K562 (cell line): ENCODE results near the gene GNG14. TPM values are rescaled to one million over a fixed set of nuclear protein-coding genes. Genes with fewer than 3 reads are reported as not detected.
A peak's percentile ranks its signal among the peaks of the same experiment; 100 is the strongest.

Source experiments
- ARID1B ChIP-seq: fragments of 450-650 bp; IDR thresholded peaks from 2 replicates; pipeline ENCODE4 v1.6.1; 2016; ENCODE audit warnings: antibody characterized with exemption, mild to moderate bottlenecking, inconsistent platforms
- FOSL1 ChIP-seq: fragments of 200-800 bp; sonication (Bioruptor generic); conservative IDR thresholded peaks from 2 replicates; pipeline ENCODE4 v1.6.1; 2016; ENCODE audit warnings: missing genetic modification characterization, missing compliant biosample characterization
- FOXA3 ChIP-seq, 2 experiments: fragments of 450-650 bp in 1 of 2; sonication (generic) in 1 of 2; formaldehyde crosslinking; IDR thresholded peaks in 1 of 2; conservative IDR thresholded peaks in 1 of 2; 2 replicates each; pipeline versions ENCODE4 v1.4.0 to v1.8.0; 2020 to 2022; ENCODE audit warnings: mild to moderate bottlenecking in 2 of 2, missing genetic modification reagents in 1 of 2
- GABPB2 ChIP-seq: fragments of 250-450 bp; sonication (Bioruptor Pico); conservative IDR thresholded peaks from 2 replicates; pipeline ENCODE4 v1.5.1; 2021; ENCODE audit warnings: mild to moderate bottlenecking
- MXD1 ChIP-seq: fragments of 250-450 bp; sonication (Bioruptor Pico); IDR thresholded peaks from 2 replicates; pipeline ENCODE4 v1.8.0; 2021; ENCODE audit warnings: borderline replicate concordance, mild to moderate bottlenecking, moderate library complexity; ENCODE audit not compliant: poor library complexity, severe bottlenecking
- NCOA6 ChIP-seq: fragments of 450-650 bp; IDR thresholded peaks from 2 replicates; pipeline ENCODE4 v1.6.1; 2017; ENCODE audit warnings: mild to moderate bottlenecking
- NR4A1 ChIP-seq, 2 experiments: fragments of 250-450 bp in 1 of 2; fragments of 450-650 bp in 1 of 2; sonication (Bioruptor Pico) in 1 of 2; IDR thresholded peaks; 2 replicates each; pipeline versions ENCODE4 v1.4.0 to v1.6.1; 2016 to 2020; ENCODE audit warnings: mild to moderate bottlenecking in 2 of 2, missing compliant biosample characterization in 1 of 2, missing genetic modification characterization in 1 of 2, moderate library complexity in 1 of 2
- XRCC5 ChIP-seq: fragments of 200-400 bp; formaldehyde crosslinking; IDR thresholded peaks from 2 replicates; pipeline ENCODE4 v1.6.1; 2017; ENCODE audit warnings: low read depth, mild to moderate bottlenecking, low read length
- YY1 ChIP-seq, 3 experiments: IDR thresholded peaks; 2 replicates each; pipeline ENCODE4 v1.6.1; 2011; ENCODE audit warnings: low read length in 2 of 3, mild to moderate bottlenecking in 2 of 3, moderate library complexity in 2 of 3, borderline replicate concordance in 1 of 3, control low read depth in 1 of 3, low read depth in 1 of 3; ENCODE audit not compliant: insufficient read depth in 3 of 3, insufficient replicate concordance in 2 of 3, control insufficient read depth in 1 of 3, insufficient read length in 1 of 3; ENCODE audit errors: extremely low read depth in 1 of 3
- ZNF165 ChIP-seq: fragments of 250-450 bp; sonication (Bioruptor Pico); IDR thresholded peaks from 2 replicates; pipeline ENCODE4 v1.4.0; 2020; ENCODE audit warnings: borderline replicate concordance
- ZNF408 ChIP-seq: fragments of 250-450 bp; sonication (Bioruptor Pico); IDR thresholded peaks from 2 replicates; pipeline ENCODE4 v1.4.0; 2020; ENCODE audit warnings: low read depth, mild to moderate bottlenecking, moderate library complexity
- ZNF511 ChIP-seq: sonication (generic); formaldehyde crosslinking; IDR thresholded peaks from 2 replicates; pipeline ENCODE4 v1.8.0; 2022; ENCODE audit warnings: mild to moderate bottlenecking, missing genetic modification reagents
- polyA plus RNA-seq, 8 experiments: library from polyadenylated mRNA; depleted of rRNA in 4 of 8; stranded (reverse) in 5 of 8; unstranded in 3 of 8; fragments of >200 nt; fragmentation: Nextera tagmentation in 2 of 8; fragmentation: Illumina TruSeq in 1 of 8; extraction: Ambion mirVana in 2 of 8; extraction: Trizol in 1 of 8; gene quantifications; 2 replicates each; pipeline versions ENCODE4 v1.2.1 to v1.2.3, GENCODE V29; 2011 to 2014; ENCODE audit warnings: inconsistent platforms in 1 of 8, missing spikeins in 1 of 8
- total RNA-seq, 7 experiments: library from RNA; depleted of rRNA in 6 of 7; stranded (reverse); fragments of >200 nt in 6 of 7; fragmentation: Illumina TruSeq in 2 of 7; extraction: Trizol in 2 of 7; gene quantifications; 2 replicates each; pipeline versions ENCODE4 v1.2.1 to v1.2.3, GENCODE V29; 2011 to 2021; ENCODE audit warnings: low replicate concordance in 1 of 7
- TF ChIP-seq, protein P1 (sequence below): fragments of 200-800 bp; sonication (Bioruptor generic); IDR thresholded peaks from 2 replicates; pipeline ENCODE4 v1.6.1; 2016; ENCODE audit warnings: missing genetic modification characterization, missing compliant biosample characterization
- TF ChIP-seq, protein P2 (sequence below): fragments of 450-650 bp; conservative IDR thresholded peaks from 2 replicates; pipeline ENCODE4 v1.6.1; 2016; ENCODE audit warnings: missing genetic modification characterization, low read depth, mild to moderate bottlenecking, missing compliant biosample characterization, moderate library complexity
- TF ChIP-seq, protein P3 (sequence below): fragments of 250-450 bp; sonication (Bioruptor Pico); IDR thresholded peaks from 2 replicates; pipeline ENCODE4 v1.5.1; 2021; ENCODE audit warnings: mild to moderate bottlenecking

Gene GNG14
- total and polyA plus RNA-seq, 9 of the 15 experiments (the other 6 are each of a cell fraction or from before 2014, with no cell fraction given), result not detected

DNA sequence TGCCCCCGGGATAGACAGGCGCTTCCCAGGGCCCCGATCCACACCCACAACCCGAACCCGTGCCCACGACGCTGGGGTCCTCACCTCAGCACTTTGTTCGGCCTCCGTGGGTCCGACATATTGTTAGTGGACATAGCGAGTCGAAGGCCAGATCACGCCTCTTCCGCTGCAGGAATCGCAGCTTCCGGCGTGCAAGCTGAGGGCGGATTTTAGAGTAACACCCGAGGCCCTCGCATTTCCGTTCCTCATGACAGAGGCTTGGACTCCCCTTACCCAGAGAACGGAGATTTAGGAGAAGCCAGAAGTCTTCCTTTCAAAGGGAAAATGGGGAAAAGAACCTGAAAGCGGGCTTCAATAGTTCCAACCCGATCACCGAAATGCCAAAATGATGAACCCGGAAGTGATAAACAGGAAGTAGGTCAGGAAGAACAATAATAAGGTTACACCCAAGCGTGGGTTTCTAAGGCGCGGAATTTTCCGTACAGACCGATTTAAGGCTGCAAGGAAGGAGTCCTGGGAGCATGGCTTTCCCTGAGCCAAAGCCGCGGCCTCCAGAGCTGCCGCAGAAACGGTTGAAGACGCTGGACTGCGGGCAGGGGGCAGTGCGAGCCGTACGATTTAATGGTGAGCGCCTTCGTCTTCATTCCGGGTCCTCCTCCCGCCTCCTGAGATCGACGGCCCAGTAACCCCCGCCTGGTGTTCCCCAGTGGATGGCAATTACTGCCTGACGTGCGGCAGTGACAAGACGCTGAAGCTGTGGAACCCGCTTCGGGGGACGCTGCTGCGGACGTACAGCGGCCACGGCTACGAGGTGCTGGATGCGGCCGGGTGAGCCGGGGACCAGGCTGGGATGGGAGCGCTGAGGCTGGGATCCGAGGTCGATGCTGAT is 18.3 kb upstream of the GNG14 start (continued):
- TF ChIP-seq YY1 (IDR thresholded peaks at IDR 0.05; ENCODE audit: borderline replicate concordance in 1 of 3, control insufficient read depth in 1 of 3, extremely low read depth in 1 of 3, insufficient read depth in 3 of 3, insufficient read length in 1 of 3, insufficient replicate concordance in 2 of 3, low read depth in 1 of 3, low read length in 2 of 3) (peak in 2 of 3 experiments; percentile 44 to 77), ZNF165 (CRISPR knock-in tag) (no peak), FOSL1 (tag) (0 out of 2 replicates have a peak, but pooled peaks have one; percentile 13), FOXA3 (CRISPR knock-in tag; conservative IDR thresholded peaks at IDR 0.05 in 1 of 2, IDR thresholded peaks at IDR 0.05 in 1 of 2) (no peak), XRCC5 (peak; percentile 96), GABPB2 (no peak), NCOA6 (no peak), ZNF511 (CRISPR knock-in tag) (peak; percentile 0; the same call in 1 of the 2 replicates), ARID1B (0 out of 2 replicates have a peak, but pooled peaks have one; percentile 16), NR4A1 (CRISPR knock-in tag; IDR thresholded peaks at IDR 0.05) (no peak), NR4A1 (tag; IDR thresholded peaks at IDR 0.05) (no peak), MXD1 (CRISPR knock-in tag) (peak; percentile 39), ZNF408 (no peak)
- TF ChIP-seq, protein P1, sequence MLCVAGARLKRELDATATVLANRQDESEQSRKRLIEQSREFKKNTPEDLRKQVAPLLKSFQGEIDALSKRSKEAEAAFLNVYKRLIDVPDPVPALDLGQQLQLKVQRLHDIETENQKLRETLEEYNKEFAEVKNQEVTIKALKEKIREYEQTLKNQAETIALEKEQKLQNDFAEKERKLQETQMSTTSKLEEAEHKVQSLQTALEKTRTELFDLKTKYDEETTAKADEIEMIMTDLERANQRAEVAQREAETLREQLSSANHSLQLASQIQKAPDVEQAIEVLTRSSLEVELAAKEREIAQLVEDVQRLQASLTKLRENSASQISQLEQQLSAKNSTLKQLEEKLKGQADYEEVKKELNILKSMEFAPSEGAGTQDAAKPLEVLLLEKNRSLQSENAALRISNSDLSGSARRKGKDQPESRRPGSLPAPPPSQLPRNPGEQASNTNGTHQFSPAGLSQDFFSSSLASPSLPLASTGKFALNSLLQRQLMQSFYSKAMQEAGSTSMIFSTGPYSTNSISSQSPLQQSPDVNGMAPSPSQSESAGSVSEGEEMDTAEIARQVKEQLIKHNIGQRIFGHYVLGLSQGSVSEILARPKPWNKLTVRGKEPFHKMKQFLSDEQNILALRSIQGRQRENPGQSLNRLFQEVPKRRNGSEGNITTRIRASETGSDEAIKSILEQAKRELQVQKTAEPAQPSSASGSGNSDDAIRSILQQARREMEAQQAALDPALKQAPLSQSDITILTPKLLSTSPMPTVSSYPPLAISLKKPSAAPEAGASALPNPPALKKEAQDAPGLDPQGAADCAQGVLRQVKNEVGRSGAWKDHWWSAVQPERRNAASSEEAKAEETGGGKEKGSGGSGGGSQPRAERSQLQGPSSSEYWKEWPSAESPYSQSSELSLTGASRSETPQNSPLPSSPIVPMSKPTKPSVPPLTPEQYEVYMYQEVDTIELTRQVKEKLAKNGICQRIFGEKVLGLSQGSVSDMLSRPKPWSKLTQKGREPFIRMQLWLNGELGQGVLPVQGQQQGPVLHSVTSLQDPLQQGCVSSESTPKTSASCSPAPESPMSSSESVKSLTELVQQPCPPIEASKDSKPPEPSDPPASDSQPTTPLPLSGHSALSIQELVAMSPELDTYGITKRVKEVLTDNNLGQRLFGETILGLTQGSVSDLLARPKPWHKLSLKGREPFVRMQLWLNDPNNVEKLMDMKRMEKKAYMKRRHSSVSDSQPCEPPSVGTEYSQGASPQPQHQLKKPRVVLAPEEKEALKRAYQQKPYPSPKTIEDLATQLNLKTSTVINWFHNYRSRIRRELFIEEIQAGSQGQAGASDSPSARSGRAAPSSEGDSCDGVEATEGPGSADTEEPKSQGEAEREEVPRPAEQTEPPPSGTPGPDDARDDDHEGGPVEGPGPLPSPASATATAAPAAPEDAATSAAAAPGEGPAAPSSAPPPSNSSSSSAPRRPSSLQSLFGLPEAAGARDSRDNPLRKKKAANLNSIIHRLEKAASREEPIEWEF (CRISPR knock-in tag), result no peak
- TF ChIP-seq, protein P2, sequence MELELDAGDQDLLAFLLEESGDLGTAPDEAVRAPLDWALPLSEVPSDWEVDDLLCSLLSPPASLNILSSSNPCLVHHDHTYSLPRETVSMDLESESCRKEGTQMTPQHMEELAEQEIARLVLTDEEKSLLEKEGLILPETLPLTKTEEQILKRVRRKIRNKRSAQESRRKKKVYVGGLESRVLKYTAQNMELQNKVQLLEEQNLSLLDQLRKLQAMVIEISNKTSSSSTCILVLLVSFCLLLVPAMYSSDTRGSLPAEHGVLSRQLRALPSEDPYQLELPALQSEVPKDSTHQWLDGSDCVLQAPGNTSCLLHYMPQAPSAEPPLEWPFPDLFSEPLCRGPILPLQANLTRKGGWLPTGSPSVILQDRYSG, result peak; percentile 58; the same call in 1 of the 2 replicates
- TF ChIP-seq, protein P3, sequence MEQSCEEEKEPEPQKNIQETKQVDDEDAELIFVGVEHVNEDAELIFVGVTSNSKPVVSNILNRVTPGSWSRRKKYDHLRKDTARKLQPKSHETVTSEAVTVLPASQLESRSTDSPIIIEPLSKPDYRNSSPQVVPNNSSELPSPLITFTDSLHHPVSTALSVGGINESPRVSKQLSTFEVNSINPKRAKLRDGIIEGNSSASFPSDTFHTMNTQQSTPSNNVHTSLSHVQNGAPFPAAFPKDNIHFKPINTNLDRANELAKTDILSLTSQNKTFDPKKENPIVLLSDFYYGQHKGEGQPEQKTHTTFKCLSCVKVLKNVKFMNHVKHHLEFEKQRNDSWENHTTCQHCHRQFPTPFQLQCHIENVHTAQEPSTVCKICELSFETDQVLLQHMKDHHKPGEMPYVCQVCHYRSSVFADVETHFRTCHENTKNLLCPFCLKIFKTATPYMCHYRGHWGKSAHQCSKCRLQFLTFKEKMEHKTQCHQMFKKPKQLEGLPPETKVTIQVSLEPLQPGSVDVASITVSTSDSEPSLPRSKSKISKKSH (CRISPR knock-in tag), result no peak
